Pancreas (tissue), 10 donors: Measurements from ENCODE around the gene AIDA. TPM values are rescaled to one million over a fixed set of nuclear protein-coding genes. Genes with fewer than 3 reads are reported as not detected.

ENCODE experiments used
- ATAC-seq, 4 donors: fragments of 200-7000 bp; cut with Tn5 transposase; one replicate each; pipeline versions ENCODE4 v1.8.0 to v1.9.1; 2020; ENCODE audit warnings: mild to moderate bottlenecking in 4 of 4, moderate library complexity in 4 of 4
- DNase-seq, 6 donors: peaks; one replicate each; pipeline ENCODE4 v3.0.0-alpha.2; 2020
- FAIRE-seq: peaks from 2 replicates; lab custom pipeline; 2012; peaks lifted over from hg19 to GRCh38; lab: Jason Lieb, UNC
- H3K27ac ChIP-seq, 4 donors: fragments of 200-600 bp; sonication (generic); 1 replicate in 3 of 4; 2 replicates in 1 of 4; pipeline versions ENCODE4 v1.5.0 to v1.8.0; 2020
- H3K27me3 ChIP-seq, 4 donors: fragments of 200-600 bp; one replicate each; pipeline ENCODE4 v1.8.0; 2021
- H3K36me3 ChIP-seq, 3 donors: fragments of 200-600 bp; sonication (generic) in 1 of 3; one replicate each; pipeline versions ENCODE4 v1.5.0 to v1.8.0; 2020 to 2021
- H3K4me1 ChIP-seq, 3 donors: fragments of 200-600 bp; one replicate each; pipeline ENCODE4 v1.8.0; 2021
- H3K4me3 ChIP-seq, 4 donors: fragments of 200-600 bp; sonication (generic) in 2 of 4; one replicate each; pipeline versions ENCODE4 v1.5.0 to v1.8.0; 2020 to 2021
- H3K9me3 ChIP-seq, 4 donors: fragments of 200-600 bp; one replicate each; pipeline ENCODE4 v1.8.0; 2021
- WGBS, 2 donors: extraction: QIAGEN DNeasy Blood & Tissue Kit; methylation state at CpG; one replicate each; pipeline ENCODE4 v1.1.7; 2013; 5-methylcytosine and 5-hydroxymethylcytosine counted together
- intact Hi-C, 3 donors: fragments of 100-400 bp; cut with DNase I; formaldehyde crosslinking; loops; one replicate each; pipeline versions ENCODE4 v1.11.1 to v1.14.2; 2022
- polyA plus RNA-seq, 2 donors: library from polyadenylated mRNA; stranded (reverse); fragments of 200-250 nt; gene quantifications; one replicate each; pipeline ENCODE4 v1.2.3, GENCODE V29; 2013
- total RNA-seq, 6 donors: library from RNA; stranded (reverse); fragmentation: NEBNext Ultra II Directional in 4 of 6; extraction: Animal tissue kit (Norgen Biotek cat#: 25700) in 4 of 6; gene quantifications; one replicate each; pipeline versions ENCODE4 v1.2.1 to v1.2.4, GENCODE V29; 2021 to 2023
- TF ChIP-seq, protein P1 (sequence below), 4 donors: fragments of 200-600 bp; sonication (generic) in 3 of 4; IDR thresholded peaks; one replicate each; pipeline versions ENCODE4 v1.5.0 to v1.8.0; 2021; ENCODE audit warnings: antibody characterized with exemption in 4 of 4
- donor health status: healthy with polysubstance abuse.
- donor health status: DM: no; HTN: no; CAD: no; lungs with moderate emphysema.
- donor health status: DM: no; HTN: no; CAD: no.
- donor health status: control.
- donor health status: control.
- donor health status: Bipolar disorder and iron deficiency.
- donor health status: DM: yes; HTN: yes; CAD: no.
- donor health status: DM: no; HTN: no; CAD: no.
- donor health status: DM: no; HTN: no; CAD: no.
- donor health status: DM: yes; HTN: yes; CAD: no.

Gene AIDA, protein sequence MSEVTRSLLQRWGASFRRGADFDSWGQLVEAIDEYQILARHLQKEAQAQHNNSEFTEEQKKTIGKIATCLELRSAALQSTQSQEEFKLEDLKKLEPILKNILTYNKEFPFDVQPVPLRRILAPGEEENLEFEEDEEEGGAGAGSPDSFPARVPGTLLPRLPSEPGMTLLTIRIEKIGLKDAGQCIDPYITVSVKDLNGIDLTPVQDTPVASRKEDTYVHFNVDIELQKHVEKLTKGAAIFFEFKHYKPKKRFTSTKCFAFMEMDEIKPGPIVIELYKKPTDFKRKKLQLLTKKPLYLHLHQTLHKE
- 10 to 100 TPM; 20.1 to 41.9 (median 28.7) TPM for total RNA-seq
- 10 to 100 TPM; 22.4 to 22.5 TPM for polyA plus RNA-seq

DNA sequence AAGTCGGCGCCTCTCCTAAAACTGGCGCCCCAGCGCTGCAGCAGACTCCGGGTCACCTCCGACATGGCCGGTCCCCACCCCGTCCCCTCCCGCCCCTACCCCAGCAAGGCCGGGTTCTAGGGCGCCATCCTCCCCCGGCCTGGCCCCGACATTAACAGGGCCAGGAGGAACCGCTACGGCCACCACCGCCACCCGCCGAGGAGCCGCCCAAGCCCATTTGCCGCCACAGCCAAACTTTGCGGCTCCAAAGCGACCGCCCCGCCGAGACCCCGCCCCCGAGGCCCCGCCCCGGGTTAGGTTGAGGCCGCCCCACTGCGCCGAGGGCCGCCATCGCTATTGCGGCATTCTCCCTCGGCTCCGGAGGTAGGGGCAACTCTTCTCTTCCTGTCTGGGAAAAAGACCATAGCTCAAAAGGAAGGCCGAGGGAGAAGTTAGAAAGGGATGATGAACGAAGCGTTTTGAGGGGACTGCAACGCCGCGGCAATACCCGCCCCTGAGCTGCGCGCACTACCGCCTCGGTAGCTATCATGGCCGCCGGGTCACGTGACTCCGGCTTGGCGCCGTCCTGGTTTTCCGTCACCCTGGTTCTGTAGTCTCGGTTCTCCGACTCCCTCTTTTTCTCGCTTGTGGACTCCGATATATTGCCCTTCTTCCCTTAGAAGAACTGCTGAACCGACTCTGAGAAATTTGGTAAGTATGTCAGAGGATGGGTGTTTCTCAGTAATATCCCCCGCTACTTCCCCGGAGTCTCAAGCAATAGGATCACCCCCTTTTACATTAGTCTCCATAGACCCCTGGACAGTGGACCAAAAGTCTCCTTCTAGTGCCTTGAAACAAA, at the start of gene AIDA, which contains the start of gene BROX:
Gene AIDA (minus strand): TSS at position 239 of the 838 bp plus-strand sequence. CDS start 174 bp downstream, at position 65.
Gene BROX (plus strand): TSS at position 312 of the 838 bp plus-strand sequence. CDS start 3,136 bp downstream, outside the sequence.
- Histone ChIP-seq H3K9me3 (no peaks in the 10 kb centered on the region), H3K4me3 (peak within 1 kb of the TSS; percentile 55 to 76 (median 68)), H3K27me3 (no peaks in the 10 kb centered on the region), H3K27ac (peak within 1 kb of the TSS; percentile 94 to 99 (median 98)), H3K4me1 (peaks cover 0 to 10% (median 10%) of the 10 kb centered on the region in 3 donors), H3K36me3 (no peaks in the 10 kb centered on the region)
- FAIRE-seq (no peak), DNase-seq (peak; percentile 92 to 98 (median 96)), ATAC-seq (peak; percentile 90 to 96 (median 93))
- intact Hi-C loops, result no loop called here
- WGBS, 2 donors, result 1 to 3% methylated on average over 49 to 55 of the region's 62 CpGs
- TF ChIP-seq, protein P1, sequence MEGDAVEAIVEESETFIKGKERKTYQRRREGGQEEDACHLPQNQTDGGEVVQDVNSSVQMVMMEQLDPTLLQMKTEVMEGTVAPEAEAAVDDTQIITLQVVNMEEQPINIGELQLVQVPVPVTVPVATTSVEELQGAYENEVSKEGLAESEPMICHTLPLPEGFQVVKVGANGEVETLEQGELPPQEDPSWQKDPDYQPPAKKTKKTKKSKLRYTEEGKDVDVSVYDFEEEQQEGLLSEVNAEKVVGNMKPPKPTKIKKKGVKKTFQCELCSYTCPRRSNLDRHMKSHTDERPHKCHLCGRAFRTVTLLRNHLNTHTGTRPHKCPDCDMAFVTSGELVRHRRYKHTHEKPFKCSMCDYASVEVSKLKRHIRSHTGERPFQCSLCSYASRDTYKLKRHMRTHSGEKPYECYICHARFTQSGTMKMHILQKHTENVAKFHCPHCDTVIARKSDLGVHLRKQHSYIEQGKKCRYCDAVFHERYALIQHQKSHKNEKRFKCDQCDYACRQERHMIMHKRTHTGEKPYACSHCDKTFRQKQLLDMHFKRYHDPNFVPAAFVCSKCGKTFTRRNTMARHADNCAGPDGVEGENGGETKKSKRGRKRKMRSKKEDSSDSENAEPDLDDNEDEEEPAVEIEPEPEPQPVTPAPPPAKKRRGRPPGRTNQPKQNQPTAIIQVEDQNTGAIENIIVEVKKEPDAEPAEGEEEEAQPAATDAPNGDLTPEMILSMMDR (IDR thresholded peaks at IDR 0.05), result no peak

DNA sequence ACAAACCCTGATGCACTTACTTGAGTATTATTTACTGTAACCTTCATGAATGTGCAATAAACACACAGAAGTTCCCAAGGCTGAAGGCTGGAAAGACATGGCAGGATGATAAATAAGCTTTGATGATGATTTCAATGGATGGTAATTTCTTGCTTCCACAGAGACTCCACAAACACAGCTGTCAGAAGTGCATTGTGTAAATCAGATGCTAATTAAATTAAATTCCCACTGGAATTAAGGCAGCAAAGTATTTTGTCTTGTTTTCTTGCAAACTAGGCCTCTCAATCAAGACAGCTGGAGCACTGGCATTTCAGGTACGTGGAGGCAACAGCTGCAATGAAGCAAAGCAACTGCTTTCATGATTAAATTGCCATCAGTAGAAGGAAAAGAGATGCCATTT, 48.8 kb upstream of the AIDA start:
- Histone ChIP-seq H3K36me3 (no peaks in the 10 kb centered on the region), H3K9me3 (no peaks in the 10 kb centered on the region), H3K27me3 (no peaks in the 10 kb centered on the region), H3K27ac (no peak overlapping the region), H3K4me3 (no peak overlapping the region), H3K4me1 (no peaks in the 10 kb centered on the region)
- intact Hi-C loops, result no loop called here
- ATAC-seq (no peak), DNase-seq (no peak), FAIRE-seq (no peak)
- TF ChIP-seq, protein P1 (IDR thresholded peaks at IDR 0.05), result no peak
- WGBS, 2 donors, result 72 to 76% methylated on average over 1 of the region's 1 CpG

DNA sequence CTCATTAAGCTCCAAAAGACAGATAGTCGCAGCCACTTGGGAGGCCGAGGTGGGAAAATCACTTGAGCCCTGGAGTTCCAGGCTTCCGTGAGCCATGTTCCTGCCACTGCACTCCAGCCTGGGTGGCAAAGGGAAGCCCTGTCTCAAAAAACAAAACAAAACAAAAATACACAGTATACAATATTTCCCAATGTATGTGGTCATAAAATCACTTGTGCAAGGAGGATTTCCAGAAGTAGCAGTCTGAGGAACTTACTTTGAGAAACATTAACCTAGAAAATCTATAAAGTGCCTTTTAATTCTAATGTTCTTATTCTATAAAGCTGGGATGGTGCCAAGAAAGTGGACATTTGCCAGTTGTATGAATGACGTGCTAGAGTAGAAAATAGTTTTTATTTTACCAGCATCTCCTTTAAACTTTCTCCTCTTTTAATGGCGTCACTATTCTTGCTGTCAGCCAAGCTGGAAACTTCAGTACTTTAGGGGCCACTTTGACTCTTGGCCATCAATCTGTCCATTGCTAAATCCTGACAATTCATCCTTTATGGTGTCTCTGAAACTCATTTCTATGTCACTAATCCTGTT, 47.3 kb upstream of the AIDA start:
- ATAC-seq (no peak), FAIRE-seq (no peak), DNase-seq (no peak)
- Histone ChIP-seq H3K4me1 (no peaks in the 10 kb centered on the region), H3K9me3 (no peaks in the 10 kb centered on the region), H3K27ac (no peak overlapping the region), H3K4me3 (no peak overlapping the region), H3K36me3 (no peaks in the 10 kb centered on the region), H3K27me3 (no peaks in the 10 kb centered on the region)
- intact Hi-C loops, result no loop called here
- 75 to 82% methylated on average over 5 of the region's 5 CpGs for WGBS, 2 donors
- TF ChIP-seq, protein P1 (IDR thresholded peaks at IDR 0.05), result no peak

DNA sequence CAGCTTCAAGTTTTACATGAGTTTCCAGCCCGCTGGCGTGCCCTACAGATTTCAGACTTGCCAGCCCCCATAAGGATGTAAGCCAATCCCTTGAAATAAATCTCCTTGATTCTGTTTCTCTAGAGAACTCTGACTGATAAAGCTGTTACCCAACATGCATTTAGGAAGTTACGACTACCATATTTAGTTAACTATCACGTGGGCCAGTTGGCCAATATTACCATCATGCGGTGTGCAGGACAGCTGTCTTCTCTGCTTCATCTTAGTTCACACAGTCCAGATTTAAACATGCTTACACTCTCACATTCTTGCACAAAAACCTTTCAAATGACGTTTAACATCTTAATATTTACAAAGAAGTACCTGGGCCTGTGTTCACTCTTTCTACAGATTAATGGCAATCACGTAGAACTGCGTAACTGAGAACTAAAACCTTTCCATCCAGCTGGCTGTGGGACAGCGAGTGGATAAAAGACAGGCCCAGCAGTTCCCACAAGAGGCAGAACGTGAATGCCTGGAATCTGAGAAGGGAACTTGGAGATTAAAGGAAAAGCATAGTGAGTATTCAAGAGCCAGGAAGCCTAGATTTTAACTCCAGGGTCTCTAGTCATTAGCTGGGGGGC, 45.5 kb upstream of the AIDA start:
- WGBS, 2 donors, result 74 to 79% methylated on average over 10 of the region's 10 CpGs
- no peak overlapping the region for H3K27ac ChIP-seq
- H3K27me3 ChIP-seq, result no peaks in the 10 kb centered on the region
- H3K4me1 ChIP-seq, result no peaks in the 10 kb centered on the region
- intact Hi-C loops, result no loop called here
- no peaks in the 10 kb centered on the region for H3K36me3 ChIP-seq
- no peaks in the 10 kb centered on the region for H3K9me3 ChIP-seq
- peak; percentile 88 for FAIRE-seq
- TF ChIP-seq, protein P1 (IDR thresholded peaks at IDR 0.05), result no peak
- DNase-seq, result no peak
- H3K4me3 ChIP-seq, result no peak overlapping the region
- ATAC-seq, result no peak
